Prostate gland (tissue), 2 donors: ENCODE data around the gene SCMH1. TPM values are rescaled to one million over a fixed set of nuclear protein-coding genes. Genes with fewer than 3 reads are reported as not detected.
"Not testable (repeated sequence)": the region's sequence is repeated elsewhere in the genome, so short reads cannot be mapped to it uniquely, and the experiment has no call there.

Experiments
- DNase-seq: peaks from one replicate; pipeline ENCODE4 v3.0.0-alpha.2; 2019; ENCODE audit warnings: low spot score
- H3K27ac ChIP-seq, 2 donors: fragments of 200-600 bp; sonication (generic); 2 replicates each; pipeline ENCODE4 v1.5.1; 2017 to 2019
- H3K27me3 ChIP-seq: fragments of 200-600 bp; sonication (generic); replicated peaks from 2 replicates; pipeline ENCODE4 v1.5.1; 2019; ENCODE audit not compliant: insufficient read depth
- H3K36me3 ChIP-seq, 2 donors: fragments of 200-600 bp; sonication (generic); 1 replicate in 1 of 2; 2 replicates in 1 of 2; pipeline versions ENCODE4 v1.5.1 to v1.8.1; 2017 to 2019
- H3K4me1 ChIP-seq: fragments of 200-600 bp; sonication (generic); replicated peaks from 2 replicates; pipeline ENCODE4 v1.5.1; 2019
- H3K4me3 ChIP-seq, 2 donors: fragments of 200-600 bp; sonication (generic); 2 replicates each; pipeline ENCODE4 v1.5.1; 2017 to 2019
- H3K9me3 ChIP-seq: fragments of 200-600 bp; sonication (generic); 2 replicates; pipeline ENCODE4 v1.5.1; 2017
- CTCF ChIP-seq, 4 experiments: fragments of 200-600 bp in 2 of 4; fragments of 450-650 bp in 2 of 4; sonication (generic) in 2 of 4; IDR thresholded peaks; 1 replicate in 3 of 4; 2 replicates in 1 of 4; pipeline ENCODE4 v1.5.1; 2016 to 2019; ENCODE audit warnings: antibody characterized with exemption in 4 of 4, mild to moderate bottlenecking in 2 of 4, moderate library complexity in 2 of 4
- POLR2A ChIP-seq: fragments of 450-650 bp; IDR thresholded peaks from one replicate; pipeline ENCODE4 v1.6.1; 2016; ENCODE audit warnings: antibody characterized with exemption, mild to moderate bottlenecking
- POLR2AphosphoS5 ChIP-seq: sonication (generic); formaldehyde crosslinking; IDR thresholded peaks from one replicate; pipeline ENCODE4 v1.6.1; 2017; ENCODE audit warnings: antibody characterized with exemption
- WGBS: methylation state at CpG from one replicate; pipeline ENCODE4 v1.1.5; 2018; 5-methylcytosine and 5-hydroxymethylcytosine counted together
- intact Hi-C: fragments of 100-400 bp; cut with DNase I; formaldehyde crosslinking; loops from one replicate; pipeline ENCODE4 v1.14.2; 2022
- total RNA-seq, 2 donors: library from RNA; depleted of rRNA; stranded (reverse); fragments of >200 nt; gene quantifications; one replicate each; pipeline ENCODE4 v1.1.0, GENCODE V29; 2016

The SCMH1 gene
- total RNA-seq, 2 donors from 2014 or later = 49.0 to 62.7 TPM

GRCh38 chr1:41213341-41213740 is 28.8 kb downstream of the SCMH1 start:
- TF ChIP-seq POLR2AphosphoS5 (no peak), POLR2A (no peak), CTCF (IDR thresholded peaks at IDR 0.05) (no peak)
- no peak for DNase-seq
- 90% methylated on average over 1 of the region's 1 CpG for WGBS
- H3K27me3 ChIP-seq = no peaks in the 10 kb centered on the region
- H3K36me3 ChIP-seq = no peaks in the 10 kb centered on the region
- intact Hi-C loops = no loop called here
- no peak overlapping the region for H3K4me3 ChIP-seq
- H3K9me3 ChIP-seq = no peaks in the 10 kb centered on the region
- H3K4me1 ChIP-seq = peaks cover 6% of the 10 kb centered on the region
- H3K27ac ChIP-seq = no peak overlapping the region

- H3K4me3 ChIP-seq, H3K36me3 ChIP-seq, intact Hi-C loops, H3K4me1 ChIP-seq, H3K9me3 ChIP-seq, H3K27ac ChIP-seq, DNase-seq, H3K27me3 ChIP-seq: not testable (repeated sequence)
- WGBS = 99% methylated on average over 2 of the region's 2 CpGs
Measured at GRCh38 chr1:41211608-41212007, 30.5 kb downstream of the SCMH1 start.

- H3K27ac ChIP-seq, H3K36me3 ChIP-seq, H3K27me3 ChIP-seq, H3K4me1 ChIP-seq, intact Hi-C loops, H3K9me3 ChIP-seq, H3K4me3 ChIP-seq, DNase-seq: not testable (repeated sequence)
- WGBS = 92% methylated on average over 2 of the region's 2 CpGs
Measured at GRCh38 chr1:41207053-41207452, 35.1 kb downstream of the SCMH1 start.

GRCh38 chr1:41200728-41201127 is 41.4 kb downstream of the SCMH1 start:
- Histone ChIP-seq H3K36me3 (no peaks in the 10 kb centered on the region), H3K4me1 (no peaks in the 10 kb centered on the region), H3K27me3 (no peaks in the 10 kb centered on the region), H3K27ac (no peak overlapping the region), H3K9me3 (no peaks in the 10 kb centered on the region), H3K4me3 (no peak overlapping the region)
- TF ChIP-seq CTCF (IDR thresholded peaks at IDR 0.05) = no peak
- TF ChIP-seq POLR2A = no peak
- TF ChIP-seq POLR2AphosphoS5 = no peak
- WGBS = 61% methylated on average over 3 of the region's 3 CpGs
- intact Hi-C loops = no loop called here
- DNase-seq = no peak

- H3K4me3 ChIP-seq = no peak overlapping the region
- H3K27me3 ChIP-seq = no peaks in the 10 kb centered on the region
- no peaks in the 10 kb centered on the region for H3K36me3 ChIP-seq
- H3K4me1 ChIP-seq = no peaks in the 10 kb centered on the region
- no peak overlapping the region for H3K27ac ChIP-seq
- TF ChIP-seq POLR2AphosphoS5 = no peak
- no peak for TF ChIP-seq POLR2A
- H3K9me3 ChIP-seq = no peaks in the 10 kb centered on the region
- intact Hi-C loops = no loop called here
- no peak for DNase-seq
Measured at GRCh38 chr1:41199375-41199774, 42.7 kb downstream of the SCMH1 start.

- 58% methylated on average over 1 of the region's 1 CpG for WGBS
Measured at GRCh38 chr1:41192456-41193178, 49.5 kb downstream of the SCMH1 start.

More at GRCh38 chr1:41192456-41193178, 49.5 kb downstream of the SCMH1 start:
- Histone ChIP-seq H3K36me3 (no peaks in the 10 kb centered on the region), H3K9me3 (no peaks in the 10 kb centered on the region), H3K27me3 (no peaks in the 10 kb centered on the region), H3K4me1 (no peaks in the 10 kb centered on the region), H3K27ac (no peak overlapping the region), H3K4me3 (no peak overlapping the region)
- TF ChIP-seq CTCF (IDR thresholded peaks at IDR 0.05) = no peak
- TF ChIP-seq POLR2AphosphoS5 = no peak
- no peak for TF ChIP-seq POLR2A
- no peak for DNase-seq
- intact Hi-C loops = no loop called here
